ENCODE data around the gene RARB.

Gene RARB

GRCh38 chr3:25503898-25504301 lies 75.8 kb downstream of the RARB start:
- Histone ChIP-seq H3K36me3 (ENCODE audit: insufficient read depth, low read length) (no peaks in the 10 kb centered on the region), H2AFZ (ENCODE audit: low read length) (no peak overlapping the region), H3K9me3 (ENCODE audit: low read length) (no peaks in the 10 kb centered on the region), H3K9ac (ENCODE audit: low read length) (no peak overlapping the region), H3K79me2 (ENCODE audit: insufficient read depth, low read length) (no peaks in the 10 kb centered on the region), H3K27me3 (ENCODE audit: insufficient read depth, low read length) (no peaks in the 10 kb centered on the region), H3K4me2 (ENCODE audit: low read length) (no peak overlapping the region), H3K4me1 (ENCODE audit: insufficient read depth, low read length, severe bottlenecking) (no peaks in the 10 kb centered on the region), H3K4me3 (ENCODE audit: low read depth, low read length, poor library complexity, severe bottlenecking) (no peak overlapping the region), H3K27ac (ENCODE audit: low read depth, low read length, poor library complexity, severe bottlenecking) (no peak overlapping the region), H3K9me2 (ENCODE audit: low read depth, low read length) (no peaks in the 10 kb centered on the region), H4K20me1 (ENCODE audit: insufficient read depth, low read length) (no peaks in the 10 kb centered on the region), H3F3A (ENCODE audit: insufficient read depth, low read length) (no peaks in the 10 kb centered on the region)
- TF ChIP-seq EZH2 (IDR thresholded peaks at IDR 0.05; ENCODE audit: borderline replicate concordance, low read length): no peak
- TF ChIP-seq CTCF (IDR thresholded peaks at IDR 0.05; ENCODE audit: low read length): no peak

- no peak overlapping the region for H3K9ac ChIP-seq (ENCODE audit: low read length)
- no peaks in the 10 kb centered on the region for H3K9me2 ChIP-seq (ENCODE audit: low read depth, low read length)
- no peak overlapping the region for H3K27ac ChIP-seq (ENCODE audit: low read depth, low read length, poor library complexity, severe bottlenecking)
- H3K4me2 ChIP-seq (ENCODE audit: low read length): no peak overlapping the region
- no peak overlapping the region for H3K4me3 ChIP-seq (ENCODE audit: low read depth, low read length, poor library complexity, severe bottlenecking)
- no peaks in the 10 kb centered on the region for H3K27me3 ChIP-seq (ENCODE audit: insufficient read depth, low read length)
- no peaks in the 10 kb centered on the region for H3K9me3 ChIP-seq (ENCODE audit: low read length)
- TF ChIP-seq CTCF (IDR thresholded peaks at IDR 0.05; ENCODE audit: low read length): no peak
- no peak for TF ChIP-seq EZH2 (IDR thresholded peaks at IDR 0.05; ENCODE audit: borderline replicate concordance, low read length)
- H3F3A ChIP-seq (ENCODE audit: insufficient read depth, low read length): no peaks in the 10 kb centered on the region
- no peak overlapping the region for H2AFZ ChIP-seq (ENCODE audit: low read length)
- no peaks in the 10 kb centered on the region for H3K79me2 ChIP-seq (ENCODE audit: insufficient read depth, low read length)
- no peaks in the 10 kb centered on the region for H3K36me3 ChIP-seq (ENCODE audit: insufficient read depth, low read length)
- H3K4me1 ChIP-seq (ENCODE audit: insufficient read depth, low read length, severe bottlenecking): no peaks in the 10 kb centered on the region
- H4K20me1 ChIP-seq (ENCODE audit: insufficient read depth, low read length): no peaks in the 10 kb centered on the region
Measured at GRCh38 chr3:25505581-25505980, 77.5 kb downstream of the RARB start.

GRCh38 chr3:25507811-25508210 lies 79.7 kb downstream of the RARB start:
- no peak overlapping the region for H3K9ac ChIP-seq (ENCODE audit: low read length)
- H3K4me1 ChIP-seq (ENCODE audit: insufficient read depth, low read length, severe bottlenecking): no peaks in the 10 kb centered on the region
- no peaks in the 10 kb centered on the region for H3K9me3 ChIP-seq (ENCODE audit: low read length)
- H3K9me2 ChIP-seq (ENCODE audit: low read depth, low read length): no peaks in the 10 kb centered on the region
- no peaks in the 10 kb centered on the region for H4K20me1 ChIP-seq (ENCODE audit: insufficient read depth, low read length)
- TF ChIP-seq EZH2 (IDR thresholded peaks at IDR 0.05; ENCODE audit: borderline replicate concordance, low read length): no peak
- TF ChIP-seq CTCF (IDR thresholded peaks at IDR 0.05; ENCODE audit: low read length): no peak
- H3K4me3 ChIP-seq (ENCODE audit: low read depth, low read length, poor library complexity, severe bottlenecking): no peak overlapping the region
- H3F3A ChIP-seq (ENCODE audit: insufficient read depth, low read length): no peaks in the 10 kb centered on the region
- H3K27ac ChIP-seq (ENCODE audit: low read depth, low read length, poor library complexity, severe bottlenecking): no peak overlapping the region
- H2AFZ ChIP-seq (ENCODE audit: low read length): no peak overlapping the region
- no peaks in the 10 kb centered on the region for H3K27me3 ChIP-seq (ENCODE audit: insufficient read depth, low read length)
- H3K36me3 ChIP-seq (ENCODE audit: insufficient read depth, low read length): no peaks in the 10 kb centered on the region
- no peaks in the 10 kb centered on the region for H3K79me2 ChIP-seq (ENCODE audit: insufficient read depth, low read length)
- H3K4me2 ChIP-seq (ENCODE audit: low read length): no peak overlapping the region
